HG03159 (cell line): ENCODE data around the gene RNF2.
"Not testable (repeated sequence)": the region's sequence is repeated elsewhere in the genome, so short reads cannot be mapped to it uniquely, and the experiment has no call there.

ENCODE experiments used
- ATAC-seq: cut with Tn5 transposase; IDR thresholded peaks from one replicate; pipeline ENCODE4 v1.9.1; 2021; ENCODE audit warnings: mild to moderate bottlenecking, moderate library complexity; ENCODE audit not compliant: unreplicated experiment

The RNF2 gene

GRCh38 chr1:185049670-185050069, 4.3 kb downstream of the RNF2 start:
- no peak for ATAC-seq

GRCh38 chr1:185050823-185051451, 5.6 kb downstream of the RNF2 start:
- no peak for ATAC-seq

GRCh38 chr1:185053204-185053603, 7.8 kb downstream of the RNF2 start:
- ATAC-seq: no peak

GRCh38 chr1:185054365-185055060, 9.2 kb downstream of the RNF2 start:
- no peak for ATAC-seq

- ATAC-seq: no peak
Observed at GRCh38 chr1:185058110-185058509, 12.8 kb downstream of the RNF2 start.

GRCh38 chr1:185058876-185059275, 13.5 kb downstream of the RNF2 start:
- no peak for ATAC-seq

- ATAC-seq: no peak
Observed at GRCh38 chr1:185059950-185060571, 14.7 kb downstream of the RNF2 start.

GRCh38 chr1:185062710-185063370, 17.5 kb downstream of the RNF2 start:
- no peak for ATAC-seq

GRCh38 chr1:185063719-185064118, 18.4 kb downstream of the RNF2 start:
- ATAC-seq: no peak

GRCh38 chr1:185065006-185065405, 19.6 kb downstream of the RNF2 start:
- not testable (repeated sequence) for ATAC-seq

GRCh38 chr1:185066181-185066580, 20.8 kb downstream of the RNF2 start:
- ATAC-seq: no peak

GRCh38 chr1:185068341-185068740, 23.0 kb downstream of the RNF2 start:
- no peak for ATAC-seq

- no peak for ATAC-seq
Observed at GRCh38 chr1:185069202-185069772, 23.9 kb downstream of the RNF2 start.

GRCh38 chr1:185070051-185070450, 24.7 kb downstream of the RNF2 start:
- ATAC-seq: no peak

- ATAC-seq: no peak
Observed at GRCh38 chr1:185073725-185074124, 28.4 kb downstream of the RNF2 start.

GRCh38 chr1:185074307-185074706, 28.9 kb downstream of the RNF2 start:
- ATAC-seq: no peak

- ATAC-seq: no peak
Observed at GRCh38 chr1:185075476-185075875, 30.1 kb downstream of the RNF2 start.

- no peak for ATAC-seq
Observed at GRCh38 chr1:185077374-185077773, 32.0 kb downstream of the RNF2 start.

- no peak for ATAC-seq
Observed at GRCh38 chr1:185080422-185080821, 35.1 kb downstream of the RNF2 start.

GRCh38 chr1:185083818-185084217, 38.5 kb downstream of the RNF2 start:
- no peak for ATAC-seq

- no peak for ATAC-seq
Observed at GRCh38 chr1:185087101-185087500, 41.7 kb downstream of the RNF2 start.
